Parathyroid adenoma (tissue), 2 donors: ENCODE results near the gene CLEC20A.

Experiments
- H2AFZ ChIP-seq: fragments of 300-600 bp; sonication (generic); one replicate; pipeline ENCODE4 v1.7.0; 2017; ENCODE audit warnings: antibody characterized with exemption, mild to moderate bottlenecking
- H3K27ac ChIP-seq: fragments of 300-600 bp; sonication (generic); one replicate; pipeline ENCODE4 v1.7.0; 2017
- H3K27me3 ChIP-seq: fragments of 300-600 bp; sonication (generic); one replicate; pipeline ENCODE4 v1.7.0; 2017; ENCODE audit warnings: low read length; ENCODE audit not compliant: control insufficient read depth, insufficient read depth
- H3K36me3 ChIP-seq: fragments of 300-600 bp; sonication (generic); one replicate; pipeline ENCODE4 v1.7.0; 2017; ENCODE audit warnings: low read length; ENCODE audit not compliant: control insufficient read depth, insufficient read depth
- H3K4me1 ChIP-seq: fragments of 300-600 bp; sonication (generic); one replicate; pipeline ENCODE4 v1.7.0; 2017; ENCODE audit warnings: control low read depth
- H3K4me2 ChIP-seq: fragments of 300-600 bp; sonication (generic); one replicate; pipeline ENCODE4 v1.7.0; 2017; ENCODE audit warnings: low read length
- H3K4me3 ChIP-seq: fragments of 300-600 bp; sonication (generic); one replicate; pipeline ENCODE4 v1.7.0; 2017; ENCODE audit warnings: low read depth, low read length
- H3K79me2 ChIP-seq: fragments of 300-600 bp; sonication (generic); one replicate; pipeline ENCODE4 v1.7.0; 2017; ENCODE audit warnings: control low read depth
- H3K9ac ChIP-seq: fragments of 300-600 bp; sonication (generic); one replicate; pipeline ENCODE4 v1.7.0; 2017; ENCODE audit warnings: mild to moderate bottlenecking
- H3K9me3 ChIP-seq: fragments of 300-600 bp; sonication (generic); one replicate; pipeline ENCODE4 v1.7.0; 2017; ENCODE audit warnings: low read length; ENCODE audit not compliant: control insufficient read depth
- TF ChIP-seq, protein P1 (sequence below): fragments of 300-600 bp; sonication (generic); IDR thresholded peaks from one replicate; pipeline ENCODE4 v1.7.0; 2017; ENCODE audit warnings: antibody characterized with exemption, mild to moderate bottlenecking
- donor health status: primary hyperparathyroidism.

CLEC20A gene

DNA sequence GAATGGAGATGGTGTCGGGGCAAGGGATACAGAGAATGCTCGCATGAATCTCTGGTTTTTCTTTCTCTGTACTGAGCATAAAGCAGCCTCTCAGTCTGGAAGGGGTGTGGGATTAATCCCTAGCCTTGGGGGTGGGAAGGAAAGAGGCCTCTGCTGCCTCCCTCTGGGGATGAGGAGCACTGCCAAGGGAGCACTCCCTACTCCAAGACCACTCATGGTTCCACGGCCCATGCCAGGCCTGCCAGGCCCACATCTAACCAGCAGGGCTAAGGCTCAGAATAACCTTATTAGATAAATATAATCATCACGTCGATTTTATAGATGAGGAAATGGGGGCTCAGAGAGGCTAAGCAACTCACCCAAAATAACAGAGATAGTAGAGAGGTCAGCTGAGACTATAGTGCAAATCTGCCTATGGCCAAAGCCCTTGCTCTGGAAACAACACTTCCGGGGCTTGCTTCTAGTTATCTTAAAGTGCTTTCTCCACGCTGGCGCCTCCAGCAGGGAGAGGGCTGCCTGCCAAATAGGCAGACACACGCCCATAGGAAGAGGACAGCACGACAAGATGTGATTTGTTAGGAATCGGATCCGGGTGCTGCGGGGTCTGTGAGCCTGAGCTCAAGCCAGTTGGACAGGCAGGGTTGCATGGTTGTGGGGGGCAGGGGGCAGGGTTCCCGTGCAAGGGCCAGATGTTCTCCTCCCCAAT is 16.7 kb upstream of the CLEC20A start:
- no peaks in the 10 kb centered on the region for H3K79me2 ChIP-seq
- no peak overlapping the region for H3K9ac ChIP-seq
- no peak overlapping the region for H3K4me2 ChIP-seq
- no peaks in the 10 kb centered on the region for H3K27me3 ChIP-seq
- peak overlapping the region; percentile 46 for H2AFZ ChIP-seq
- TF ChIP-seq, protein P1, sequence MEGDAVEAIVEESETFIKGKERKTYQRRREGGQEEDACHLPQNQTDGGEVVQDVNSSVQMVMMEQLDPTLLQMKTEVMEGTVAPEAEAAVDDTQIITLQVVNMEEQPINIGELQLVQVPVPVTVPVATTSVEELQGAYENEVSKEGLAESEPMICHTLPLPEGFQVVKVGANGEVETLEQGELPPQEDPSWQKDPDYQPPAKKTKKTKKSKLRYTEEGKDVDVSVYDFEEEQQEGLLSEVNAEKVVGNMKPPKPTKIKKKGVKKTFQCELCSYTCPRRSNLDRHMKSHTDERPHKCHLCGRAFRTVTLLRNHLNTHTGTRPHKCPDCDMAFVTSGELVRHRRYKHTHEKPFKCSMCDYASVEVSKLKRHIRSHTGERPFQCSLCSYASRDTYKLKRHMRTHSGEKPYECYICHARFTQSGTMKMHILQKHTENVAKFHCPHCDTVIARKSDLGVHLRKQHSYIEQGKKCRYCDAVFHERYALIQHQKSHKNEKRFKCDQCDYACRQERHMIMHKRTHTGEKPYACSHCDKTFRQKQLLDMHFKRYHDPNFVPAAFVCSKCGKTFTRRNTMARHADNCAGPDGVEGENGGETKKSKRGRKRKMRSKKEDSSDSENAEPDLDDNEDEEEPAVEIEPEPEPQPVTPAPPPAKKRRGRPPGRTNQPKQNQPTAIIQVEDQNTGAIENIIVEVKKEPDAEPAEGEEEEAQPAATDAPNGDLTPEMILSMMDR: no peak
- H3K4me1 ChIP-seq: peaks cover 2% of the 10 kb centered on the region
- no peak overlapping the region for H3K27ac ChIP-seq
- H3K4me3 ChIP-seq: no peak overlapping the region
- no peaks in the 10 kb centered on the region for H3K9me3 ChIP-seq
- no peaks in the 10 kb centered on the region for H3K36me3 ChIP-seq

DNA sequence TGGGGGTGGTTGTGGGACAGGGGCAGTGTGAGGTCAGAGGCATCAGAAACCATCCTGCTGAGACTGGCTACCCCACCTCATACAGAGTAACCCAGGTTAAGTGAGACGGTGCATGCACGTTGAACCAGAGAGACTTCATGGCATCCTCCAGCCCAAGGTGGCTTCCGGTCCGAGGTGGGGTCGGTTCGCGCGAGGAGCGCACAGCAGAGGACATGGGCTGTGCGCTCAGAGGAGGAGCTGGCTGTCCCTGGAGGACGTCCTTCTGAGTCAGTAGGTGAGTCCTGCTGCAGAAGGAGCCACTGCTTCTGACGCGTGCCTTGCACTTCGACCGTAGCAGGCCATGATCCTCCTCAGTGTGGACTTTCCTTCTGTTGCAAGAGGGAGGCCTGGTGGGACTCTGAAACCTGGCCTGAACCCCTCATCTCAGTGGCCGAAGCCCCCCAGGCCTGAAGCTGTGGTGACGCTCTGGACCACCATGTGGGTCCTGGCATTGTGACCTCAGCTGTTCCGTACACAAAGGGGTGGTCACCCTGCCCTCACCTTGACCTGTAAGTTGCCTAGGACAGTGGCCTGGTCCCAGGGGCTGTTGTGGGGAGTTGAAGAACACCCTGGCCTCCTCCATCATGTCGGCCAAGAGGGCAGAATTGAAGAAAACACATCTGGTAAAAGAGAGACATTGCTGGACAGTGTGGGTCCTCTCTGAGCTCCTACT is 16.0 kb upstream of the CLEC20A start, which contains the start of gene TEX35:
TEX35 (plus strand) TSS at position 544 of the 712 bp plus-strand sequence; CDS start at position 624, 80 bp downstream.
- TF ChIP-seq, protein P1: no peak
- no peak within 1 kb of the TSS for H3K27ac ChIP-seq
- no peaks in the 10 kb centered on the region for H3K9me3 ChIP-seq
- H3K36me3 ChIP-seq: no peaks in the 10 kb centered on the region
- peak within 1 kb of the TSS; percentile 46 for H2AFZ ChIP-seq
- H3K4me2 ChIP-seq: no peak within 1 kb of the TSS
- no peaks in the 10 kb centered on the region for H3K79me2 ChIP-seq
- no peaks in the 10 kb centered on the region for H3K27me3 ChIP-seq
- no peak within 1 kb of the TSS for H3K9ac ChIP-seq
- H3K4me3 ChIP-seq: no peak within 1 kb of the TSS
- peaks cover 2% of the 10 kb centered on the region for H3K4me1 ChIP-seq

DNA sequence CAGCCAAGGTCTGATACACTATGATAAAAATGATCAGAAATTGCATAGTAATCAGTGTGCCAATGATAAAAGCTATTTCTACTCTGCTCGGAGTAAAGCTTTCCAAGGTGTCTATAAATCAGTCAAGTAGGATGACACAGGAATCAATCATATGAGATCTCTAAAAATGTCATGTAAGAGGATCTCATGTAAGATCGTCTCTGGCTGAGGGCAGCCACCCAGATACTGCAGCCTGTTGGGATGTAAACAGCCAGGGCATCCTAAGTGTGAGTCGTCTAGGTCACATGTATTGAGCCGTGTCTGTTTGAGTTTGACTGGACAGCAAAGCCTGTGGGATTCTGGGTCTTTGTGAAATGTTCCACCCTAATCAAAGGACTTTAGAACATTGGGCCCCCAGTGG is 13.4 kb upstream of the CLEC20A start:
- TF ChIP-seq, protein P1: no peak
- peaks cover 2% of the 10 kb centered on the region for H3K4me1 ChIP-seq
- H3K9me3 ChIP-seq: no peaks in the 10 kb centered on the region

DNA sequence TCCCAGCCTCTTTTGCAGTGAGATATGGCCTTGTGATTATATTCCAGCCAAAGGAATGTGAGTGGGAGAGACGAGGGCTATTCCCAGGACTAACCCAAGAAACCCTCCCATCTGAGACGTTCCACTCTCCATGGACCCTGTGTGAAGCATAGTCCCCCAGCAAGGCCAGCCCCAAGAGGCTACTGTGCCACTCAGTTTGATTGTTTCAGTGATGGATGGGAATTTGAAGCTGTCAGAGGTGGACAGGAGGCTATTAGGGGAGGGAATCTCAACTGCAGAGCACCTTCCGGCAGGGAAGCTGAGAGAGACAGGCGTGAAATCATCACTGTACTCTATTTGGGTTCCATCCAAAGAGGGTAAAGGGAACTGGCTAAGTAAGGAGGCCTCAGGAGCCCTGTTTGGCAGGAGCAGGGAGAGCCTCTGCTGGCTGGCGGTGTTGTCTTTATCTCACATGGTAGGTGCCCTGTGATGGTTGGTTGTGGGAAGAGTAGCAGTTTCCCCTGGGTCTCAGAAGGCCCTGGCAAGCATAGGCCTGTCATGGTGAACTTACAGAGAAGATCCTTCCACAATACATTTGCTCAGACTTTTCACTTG is 12.7 kb upstream of the CLEC20A start:
- no peak overlapping the region for H3K9ac ChIP-seq
- no peak overlapping the region for H3K27ac ChIP-seq
- no peaks in the 10 kb centered on the region for H3K27me3 ChIP-seq
- TF ChIP-seq, protein P1: no peak
- H3K4me2 ChIP-seq: no peak overlapping the region
- no peaks in the 10 kb centered on the region for H3K9me3 ChIP-seq
- no peaks in the 10 kb centered on the region for H3K79me2 ChIP-seq
- H3K4me1 ChIP-seq: peaks cover 2% of the 10 kb centered on the region
- no peaks in the 10 kb centered on the region for H3K36me3 ChIP-seq
- no peak overlapping the region for H3K4me3 ChIP-seq
- peak overlapping the region; percentile 25 for H2AFZ ChIP-seq

More for the DNA sequence above, 13.4 kb upstream of the CLEC20A start:
- Histone ChIP-seq H3K9ac (no peak overlapping the region), H3K27ac (no peak overlapping the region), H3K4me3 (no peak overlapping the region), H3K27me3 (no peaks in the 10 kb centered on the region), H2AFZ (no peak overlapping the region), H3K79me2 (no peaks in the 10 kb centered on the region), H3K36me3 (no peaks in the 10 kb centered on the region), H3K4me2 (no peak overlapping the region)
